Effector memory CD8-positive, alpha-beta T cell (primary cell): ENCODE results near the gene CNST.
"Not testable (repeated sequence)": the region's sequence is repeated elsewhere in the genome, so short reads cannot be mapped to it uniquely, and the experiment has no call there.

ENCODE experiments used
- ATAC-seq: fragments of 150-1000 bp; cut with Tn5 transposase; replicated peaks from 2 replicates; pipeline ENCODE4 v1.10.0; 2021; ENCODE audit warnings: mild to moderate bottlenecking, moderate library complexity
- DNase-seq, 3 experiments: peaks; one replicate each; pipeline ENCODE4 v3.0.0; 2021
- H3K27ac Mint-ChIP-seq, 2 donors: one replicate each; pipeline ENCODE4 v1.8.0; 2022; ENCODE audit warnings: mild to moderate bottlenecking in 2 of 2, mixed read lengths in 2 of 2, moderate library complexity in 2 of 2
- H3K27me3 Mint-ChIP-seq, 2 donors: one replicate each; pipeline ENCODE4 v1.8.0; 2022; ENCODE audit warnings: mixed read lengths in 2 of 2
- H3K36me3 Mint-ChIP-seq: one replicate; pipeline ENCODE4 v1.8.0; 2022; ENCODE audit warnings: mild to moderate bottlenecking, moderate library complexity, mixed read lengths; ENCODE audit not compliant: insufficient read depth
- H3K4me1 Mint-ChIP-seq, 2 donors: one replicate each; pipeline ENCODE4 v1.8.0; 2022; ENCODE audit warnings: low read depth in 2 of 2, mixed read lengths in 2 of 2
- H3K4me3 Mint-ChIP-seq, 2 donors: one replicate each; pipeline ENCODE4 v1.8.0; 2022; ENCODE audit warnings: mild to moderate bottlenecking in 2 of 2, mixed read lengths in 2 of 2, moderate library complexity in 2 of 2
- H3K9me3 Mint-ChIP-seq, 2 donors: one replicate each; pipeline ENCODE4 v1.8.0; 2022; ENCODE audit warnings: mixed read lengths in 2 of 2

The CNST gene

GRCh38 chr1:246600579-246600978 lies 34.3 kb downstream of the CNST start:
- H3K36me3 Mint-ChIP-seq, result peaks cover 14% of the 10 kb centered on the region
- H3K4me1 Mint-ChIP-seq, result peaks cover 39 to 43% of the 10 kb centered on the region in 2 donors
- no peak overlapping the region for H3K4me3 Mint-ChIP-seq
- peak overlapping the region in 1 of 2 donors; percentile 3 for H3K27ac Mint-ChIP-seq
- ATAC-seq (no peak), DNase-seq (no peak)
- no peaks in the 10 kb centered on the region for H3K27me3 Mint-ChIP-seq
- no peaks in the 10 kb centered on the region for H3K9me3 Mint-ChIP-seq

- H3K27ac Mint-ChIP-seq, result no peak overlapping the region
- peaks cover 11% of the 10 kb centered on the region for H3K36me3 Mint-ChIP-seq
- H3K4me3 Mint-ChIP-seq, result no peak overlapping the region
- peaks cover 37 to 43% of the 10 kb centered on the region in 2 donors for H3K4me1 Mint-ChIP-seq
- H3K9me3 Mint-ChIP-seq, result no peaks in the 10 kb centered on the region
- DNase-seq (no peak), ATAC-seq (peak; percentile 81)
- H3K27me3 Mint-ChIP-seq, result no peaks in the 10 kb centered on the region
These were observed 35.9 kb downstream of the CNST start for GRCh38 chr1:246602194-246602593.

GRCh38 chr1:246605231-246605630 lies 39.0 kb downstream of the CNST start:
- not testable (repeated sequence) for H3K27me3 Mint-ChIP-seq, H3K9me3 Mint-ChIP-seq, H3K27ac Mint-ChIP-seq, DNase-seq, H3K4me3 Mint-ChIP-seq, ATAC-seq
- Mint-ChIP-seq H3K36me3 (peaks cover 11% of the 10 kb centered on the region), H3K4me1 (peaks cover 42 to 45% of the 10 kb centered on the region in 2 donors)

GRCh38 chr1:246607462-246607861 lies 41.2 kb downstream of the CNST start:
- peaks cover 3% of the 10 kb centered on the region for H3K36me3 Mint-ChIP-seq
- H3K27me3 Mint-ChIP-seq, result no peaks in the 10 kb centered on the region
- H3K4me1 Mint-ChIP-seq, result peaks cover 34% of the 10 kb centered on the region in 2 donors
- no peaks in the 10 kb centered on the region for H3K9me3 Mint-ChIP-seq
- H3K27ac Mint-ChIP-seq, result no peak overlapping the region
- H3K4me3 Mint-ChIP-seq, result no peak overlapping the region
- DNase-seq (no peak), ATAC-seq (no peak)

- H3K9me3 Mint-ChIP-seq, result no peaks in the 10 kb centered on the region
- ATAC-seq (no peak), DNase-seq (no peak)
- peaks cover 29 to 31% of the 10 kb centered on the region in 2 donors for H3K4me1 Mint-ChIP-seq
- no peak overlapping the region for H3K27ac Mint-ChIP-seq
- peaks cover 3% of the 10 kb centered on the region for H3K36me3 Mint-ChIP-seq
- no peak overlapping the region for H3K4me3 Mint-ChIP-seq
- H3K27me3 Mint-ChIP-seq, result no peaks in the 10 kb centered on the region
These were observed 42.5 kb downstream of the CNST start for GRCh38 chr1:246608616-246609376.

- ATAC-seq (no peak), DNase-seq (no peak)
- Mint-ChIP-seq H3K9me3 (no peaks in the 10 kb centered on the region), H3K4me3 (no peak overlapping the region), H3K4me1 (peaks cover 30 to 33% of the 10 kb centered on the region in 2 donors), H3K36me3 (no peaks in the 10 kb centered on the region), H3K27me3 (no peaks in the 10 kb centered on the region), H3K27ac (peak overlapping the region; percentile 2 to 22)
These were observed 43.4 kb downstream of the CNST start for GRCh38 chr1:246609632-246610031.

GRCh38 chr1:246613096-246613758 lies 47.0 kb downstream of the CNST start:
- ATAC-seq, result no peak
- Mint-ChIP-seq H3K4me1 (peaks cover 25 to 34% of the 10 kb centered on the region in 2 donors), H3K27me3 (no peaks in the 10 kb centered on the region), H3K4me3 (no peak overlapping the region), H3K36me3 (peaks cover 5% of the 10 kb centered on the region), H3K27ac (peak overlapping the region; percentile 81 to 90), H3K9me3 (no peaks in the 10 kb centered on the region)
- DNase-seq, result no peak

- ATAC-seq (no peak), DNase-seq (no peak)
- Mint-ChIP-seq H3K4me3 (no peak overlapping the region), H3K36me3 (peaks cover 13% of the 10 kb centered on the region), H3K4me1 (peaks cover 11 to 20% of the 10 kb centered on the region in 2 donors), H3K27me3 (no peaks in the 10 kb centered on the region), H3K27ac (no peak overlapping the region), H3K9me3 (no peaks in the 10 kb centered on the region)
These were observed 50.9 kb downstream of the CNST start for GRCh38 chr1:246617156-246617555.

GRCh38 chr1:246617768-246618167 lies 51.5 kb downstream of the CNST start:
- peak overlapping the region in 1 of 2 donors; percentile 3 for H3K27ac Mint-ChIP-seq
- H3K9me3 Mint-ChIP-seq, result no peaks in the 10 kb centered on the region
- peaks cover 17% of the 10 kb centered on the region for H3K36me3 Mint-ChIP-seq
- no peaks in the 10 kb centered on the region for H3K27me3 Mint-ChIP-seq
- DNase-seq, result no peak
- peaks cover 11 to 24% of the 10 kb centered on the region in 2 donors for H3K4me1 Mint-ChIP-seq
- no peak overlapping the region for H3K4me3 Mint-ChIP-seq
- no peak for ATAC-seq

- H3K27me3 Mint-ChIP-seq, result no peaks in the 10 kb centered on the region
- no peak overlapping the region for H3K4me3 Mint-ChIP-seq
- peaks cover 11 to 19% of the 10 kb centered on the region in 2 donors for H3K4me1 Mint-ChIP-seq
- peak overlapping the region in 1 of 2 donors; percentile 3 for H3K27ac Mint-ChIP-seq
- peaks cover 21% of the 10 kb centered on the region for H3K36me3 Mint-ChIP-seq
- H3K9me3 Mint-ChIP-seq, result no peaks in the 10 kb centered on the region
- no peak for DNase-seq
- no peak for ATAC-seq
These were observed 52.1 kb downstream of the CNST start for GRCh38 chr1:246618240-246618808.

- Mint-ChIP-seq H3K4me3 (no peak overlapping the region), H3K27ac (no peak overlapping the region), H3K4me1 (peaks cover 5 to 17% of the 10 kb centered on the region in 2 donors), H3K36me3 (peaks cover 33% of the 10 kb centered on the region), H3K9me3 (no peaks in the 10 kb centered on the region), H3K27me3 (no peaks in the 10 kb centered on the region)
- DNase-seq (no peak), ATAC-seq (no peak)
These were observed 55.9 kb downstream of the CNST start for GRCh38 chr1:246622035-246622652.

- Mint-ChIP-seq H3K27ac (peak overlapping the region in 1 of 2 donors; percentile 39), H3K4me1 (peaks cover 5 to 22% of the 10 kb centered on the region in 2 donors), H3K27me3 (no peaks in the 10 kb centered on the region), H3K9me3 (no peaks in the 10 kb centered on the region), H3K36me3 (peaks cover 33% of the 10 kb centered on the region), H3K4me3 (no peak overlapping the region)
- DNase-seq, result no peak
- no peak for ATAC-seq
These were observed 57.8 kb downstream of the CNST start for GRCh38 chr1:246624091-246624490.

GRCh38 chr1:246629030-246629429 lies 62.8 kb downstream of the CNST start:
- ATAC-seq, result no peak
- Mint-ChIP-seq H3K36me3 (peaks cover 24% of the 10 kb centered on the region), H3K27ac (no peak overlapping the region)

More at GRCh38 chr1:246629030-246629429, 62.8 kb downstream of the CNST start:
- Mint-ChIP-seq H3K4me3 (no peak overlapping the region), H3K9me3 (no peaks in the 10 kb centered on the region), H3K4me1 (peaks cover 0 to 13% of the 10 kb centered on the region in 2 donors), H3K27me3 (no peaks in the 10 kb centered on the region)
- no peak for DNase-seq
